Gastrocnemius medialis (tissue), 4 donors: ENCODE results near the gene PBXIP1.

Experiments used
- CTCF ChIP-seq, 5 experiments: fragments of 450-650 bp in 3 of 5; fragments of 200-600 bp in 2 of 5; sonication (generic) in 2 of 5; IDR thresholded peaks in 4 of 5; conservative IDR thresholded peaks in 1 of 5; 1 replicate in 4 of 5; 2 replicates in 1 of 5; pipeline ENCODE4 v1.5.1; 2016 to 2019; ENCODE audit warnings: antibody characterized with exemption in 5 of 5, mild to moderate bottlenecking in 3 of 5, moderate library complexity in 3 of 5
- POLR2A ChIP-seq, 2 donors: fragments of 450-650 bp; IDR thresholded peaks; one replicate each; pipeline ENCODE4 v1.6.1; 2017; ENCODE audit warnings: antibody characterized with exemption in 2 of 2, mild to moderate bottlenecking in 2 of 2, moderate library complexity in 2 of 2

GRCh38 chr1:154901591-154901990 is 54.3 kb downstream of the PBXIP1 start:
- no peak for TF ChIP-seq CTCF (IDR thresholded peaks at IDR 0.05 in 4 of 5, conservative IDR thresholded peaks at IDR 0.05 in 1 of 5)
- no peak for TF ChIP-seq POLR2A (IDR thresholded peaks at IDR 0.05)
